ENCODE data around the gene XYLT1.

Gene XYLT1

DNA sequence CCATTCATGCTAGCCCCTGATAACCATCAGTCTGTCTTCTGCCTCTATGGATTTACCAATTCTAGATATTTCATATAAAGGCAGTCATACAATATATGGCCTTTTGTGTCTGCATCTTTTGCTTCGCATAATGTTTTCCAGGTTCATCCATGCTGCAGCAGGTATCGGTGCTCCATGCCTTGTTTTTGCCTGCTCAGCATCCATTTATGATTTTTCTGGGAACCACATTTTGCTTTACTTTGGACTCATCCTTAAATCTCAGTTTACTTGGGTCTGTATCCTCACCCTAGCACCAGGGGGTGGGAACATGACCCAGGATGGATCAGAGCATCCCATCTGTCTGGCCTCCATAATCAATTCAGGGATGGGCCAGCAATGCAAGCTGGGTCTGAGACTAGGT is 325.7 kb downstream of the XYLT1 start (continued):
- TF ChIP-seq, protein P1, sequence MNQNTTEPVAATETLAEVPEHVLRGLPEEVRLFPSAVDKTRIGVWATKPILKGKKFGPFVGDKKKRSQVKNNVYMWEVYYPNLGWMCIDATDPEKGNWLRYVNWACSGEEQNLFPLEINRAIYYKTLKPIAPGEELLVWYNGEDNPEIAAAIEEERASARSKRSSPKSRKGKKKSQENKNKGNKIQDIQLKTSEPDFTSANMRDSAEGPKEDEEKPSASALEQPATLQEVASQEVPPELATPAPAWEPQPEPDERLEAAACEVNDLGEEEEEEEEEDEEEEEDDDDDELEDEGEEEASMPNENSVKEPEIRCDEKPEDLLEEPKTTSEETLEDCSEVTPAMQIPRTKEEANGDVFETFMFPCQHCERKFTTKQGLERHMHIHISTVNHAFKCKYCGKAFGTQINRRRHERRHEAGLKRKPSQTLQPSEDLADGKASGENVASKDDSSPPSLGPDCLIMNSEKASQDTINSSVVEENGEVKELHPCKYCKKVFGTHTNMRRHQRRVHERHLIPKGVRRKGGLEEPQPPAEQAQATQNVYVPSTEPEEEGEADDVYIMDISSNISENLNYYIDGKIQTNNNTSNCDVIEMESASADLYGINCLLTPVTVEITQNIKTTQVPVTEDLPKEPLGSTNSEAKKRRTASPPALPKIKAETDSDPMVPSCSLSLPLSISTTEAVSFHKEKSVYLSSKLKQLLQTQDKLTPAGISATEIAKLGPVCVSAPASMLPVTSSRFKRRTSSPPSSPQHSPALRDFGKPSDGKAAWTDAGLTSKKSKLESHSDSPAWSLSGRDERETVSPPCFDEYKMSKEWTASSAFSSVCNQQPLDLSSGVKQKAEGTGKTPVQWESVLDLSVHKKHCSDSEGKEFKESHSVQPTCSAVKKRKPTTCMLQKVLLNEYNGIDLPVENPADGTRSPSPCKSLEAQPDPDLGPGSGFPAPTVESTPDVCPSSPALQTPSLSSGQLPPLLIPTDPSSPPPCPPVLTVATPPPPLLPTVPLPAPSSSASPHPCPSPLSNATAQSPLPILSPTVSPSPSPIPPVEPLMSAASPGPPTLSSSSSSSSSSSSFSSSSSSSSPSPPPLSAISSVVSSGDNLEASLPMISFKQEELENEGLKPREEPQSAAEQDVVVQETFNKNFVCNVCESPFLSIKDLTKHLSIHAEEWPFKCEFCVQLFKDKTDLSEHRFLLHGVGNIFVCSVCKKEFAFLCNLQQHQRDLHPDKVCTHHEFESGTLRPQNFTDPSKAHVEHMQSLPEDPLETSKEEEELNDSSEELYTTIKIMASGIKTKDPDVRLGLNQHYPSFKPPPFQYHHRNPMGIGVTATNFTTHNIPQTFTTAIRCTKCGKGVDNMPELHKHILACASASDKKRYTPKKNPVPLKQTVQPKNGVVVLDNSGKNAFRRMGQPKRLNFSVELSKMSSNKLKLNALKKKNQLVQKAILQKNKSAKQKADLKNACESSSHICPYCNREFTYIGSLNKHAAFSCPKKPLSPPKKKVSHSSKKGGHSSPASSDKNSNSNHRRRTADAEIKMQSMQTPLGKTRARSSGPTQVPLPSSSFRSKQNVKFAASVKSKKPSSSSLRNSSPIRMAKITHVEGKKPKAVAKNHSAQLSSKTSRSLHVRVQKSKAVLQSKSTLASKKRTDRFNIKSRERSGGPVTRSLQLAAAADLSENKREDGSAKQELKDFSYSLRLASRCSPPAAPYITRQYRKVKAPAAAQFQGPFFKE (tag by site-specific recombination; IDR thresholded peaks at IDR 0.05; ENCODE audit: borderline replicate concordance) = no peak

DNA sequence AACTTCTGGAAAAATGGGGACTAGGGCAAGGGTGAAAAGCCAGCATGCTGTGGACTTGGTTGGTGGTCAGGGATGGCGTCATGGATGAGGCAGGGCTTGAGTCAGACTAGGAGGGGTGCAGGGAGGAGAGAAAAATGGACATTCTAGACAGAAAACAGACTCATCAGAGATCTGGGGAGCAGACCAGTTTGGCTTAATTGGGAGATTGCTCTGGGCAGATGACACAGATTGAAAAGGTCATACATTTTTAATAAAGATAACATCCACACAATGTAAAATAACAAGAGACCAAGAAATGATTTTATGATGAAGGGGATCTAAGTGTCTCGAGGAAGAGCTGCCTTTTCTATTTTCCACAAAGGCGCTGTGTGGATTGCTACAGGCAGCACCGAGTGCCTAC is 326.3 kb downstream of the XYLT1 start:
- Histone ChIP-seq H3K9me3 (ENCODE audit: control insufficient read depth, insufficient read depth, low read depth, low read length) (no peaks in the 10 kb centered on the region), H3K36me3 (ENCODE audit: control insufficient read depth in 2 of 2, insufficient read depth in 1 of 2, low read length in 2 of 2) (no peaks in the 10 kb centered on the region), H3K27ac (ENCODE audit: extremely low read depth, low read depth, low read length) (no peak overlapping the region), H3K4me3 (ENCODE audit: low read depth, low read length) (no peak overlapping the region), H3K4me1 (ENCODE audit: control insufficient read depth, insufficient read depth, low read length) (no peaks in the 10 kb centered on the region)
- TF ChIP-seq KLF1 (tag by site-specific recombination; IDR thresholded peaks at IDR 0.05) = no peak
- no peak for TF ChIP-seq ZNF350 (tag by site-specific recombination; IDR thresholded peaks at IDR 0.05)
- TF ChIP-seq BCL11B (tag by site-specific recombination; IDR thresholded peaks at IDR 0.05; ENCODE audit: low read depth) = no peak
- TF ChIP-seq, protein P2, sequence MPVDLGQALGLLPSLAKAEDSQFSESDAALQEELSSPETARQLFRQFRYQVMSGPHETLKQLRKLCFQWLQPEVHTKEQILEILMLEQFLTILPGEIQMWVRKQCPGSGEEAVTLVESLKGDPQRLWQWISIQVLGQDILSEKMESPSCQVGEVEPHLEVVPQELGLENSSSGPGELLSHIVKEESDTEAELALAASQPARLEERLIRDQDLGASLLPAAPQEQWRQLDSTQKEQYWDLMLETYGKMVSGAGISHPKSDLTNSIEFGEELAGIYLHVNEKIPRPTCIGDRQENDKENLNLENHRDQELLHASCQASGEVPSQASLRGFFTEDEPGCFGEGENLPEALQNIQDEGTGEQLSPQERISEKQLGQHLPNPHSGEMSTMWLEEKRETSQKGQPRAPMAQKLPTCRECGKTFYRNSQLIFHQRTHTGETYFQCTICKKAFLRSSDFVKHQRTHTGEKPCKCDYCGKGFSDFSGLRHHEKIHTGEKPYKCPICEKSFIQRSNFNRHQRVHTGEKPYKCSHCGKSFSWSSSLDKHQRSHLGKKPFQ (tag by site-specific recombination; IDR thresholded peaks at IDR 0.05) = no peak
- no peak for TF ChIP-seq HOXC10 (CRISPR knock-in tag; IDR thresholded peaks at IDR 0.05)
- no peak for TF ChIP-seq ZNF596 (tag by site-specific recombination; IDR thresholded peaks at IDR 0.05)
- TF ChIP-seq ZNF76 (tag by site-specific recombination; IDR thresholded peaks at IDR 0.05; ENCODE audit: borderline replicate concordance, low read depth) = no peak
- TF ChIP-seq GLIS2 (tag by site-specific recombination; IDR thresholded peaks at IDR 0.05) = no peak
- no peak for TF ChIP-seq ZNF214 (tag by site-specific recombination; IDR thresholded peaks at IDR 0.05; ENCODE audit: borderline replicate concordance)
- ChIA-PET CTCF (no interaction called here), POLR2A (no interaction called here)

DNA sequence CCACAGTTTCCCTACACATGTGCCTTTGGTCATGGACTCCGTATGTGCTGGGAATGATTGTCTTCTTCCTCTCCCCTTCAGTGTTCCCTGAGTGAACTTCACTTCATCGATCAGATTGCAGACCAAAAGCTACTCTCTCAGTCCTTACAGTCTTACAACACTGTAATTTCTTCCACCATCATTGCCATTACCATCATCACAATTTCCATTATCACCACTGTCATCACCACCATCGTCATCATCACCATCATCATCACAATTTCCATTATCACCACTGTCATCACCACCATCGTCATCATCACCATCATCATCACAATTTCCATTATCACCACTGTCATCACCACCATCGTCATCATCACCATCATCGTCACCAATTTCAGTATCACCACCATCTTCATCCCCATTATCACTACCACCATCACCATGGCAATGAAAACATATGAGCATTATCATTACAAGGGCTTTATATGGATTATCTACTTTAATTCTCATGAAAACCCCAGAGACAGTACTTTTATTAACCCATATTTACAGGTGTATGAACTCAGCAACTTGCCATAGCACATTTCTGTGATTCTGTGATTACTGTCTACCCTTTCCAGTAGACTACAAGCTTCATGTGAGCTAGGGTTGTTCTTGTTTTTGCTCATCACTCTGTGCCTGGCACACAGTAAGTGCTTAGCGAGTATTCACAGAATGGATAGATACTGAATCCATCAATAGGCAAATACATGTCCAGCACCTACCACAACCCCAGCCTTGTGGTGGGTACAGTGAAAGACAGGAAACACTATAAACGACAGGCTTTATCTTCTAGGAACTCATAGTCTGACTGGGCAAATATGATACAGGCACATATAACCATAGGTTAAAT is 327.0 kb downstream of the XYLT1 start:
- TF ChIP-seq, protein P3, sequence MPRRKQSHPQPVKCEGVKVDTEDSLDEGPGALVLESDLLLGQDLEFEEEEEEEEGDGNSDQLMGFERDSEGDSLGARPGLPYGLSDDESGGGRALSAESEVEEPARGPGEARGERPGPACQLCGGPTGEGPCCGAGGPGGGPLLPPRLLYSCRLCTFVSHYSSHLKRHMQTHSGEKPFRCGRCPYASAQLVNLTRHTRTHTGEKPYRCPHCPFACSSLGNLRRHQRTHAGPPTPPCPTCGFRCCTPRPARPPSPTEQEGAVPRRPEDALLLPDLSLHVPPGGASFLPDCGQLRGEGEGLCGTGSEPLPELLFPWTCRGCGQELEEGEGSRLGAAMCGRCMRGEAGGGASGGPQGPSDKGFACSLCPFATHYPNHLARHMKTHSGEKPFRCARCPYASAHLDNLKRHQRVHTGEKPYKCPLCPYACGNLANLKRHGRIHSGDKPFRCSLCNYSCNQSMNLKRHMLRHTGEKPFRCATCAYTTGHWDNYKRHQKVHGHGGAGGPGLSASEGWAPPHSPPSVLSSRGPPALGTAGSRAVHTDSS (tag by site-specific recombination; IDR thresholded peaks at IDR 0.05) = peak; percentile 14; the same call in 1 of the 2 replicates
- TF ChIP-seq YY2 (tag by site-specific recombination; IDR thresholded peaks at IDR 0.05) = no peak
- H3K4me1 ChIP-seq (ENCODE audit: control insufficient read depth, insufficient read depth, low read length) = no peaks in the 10 kb centered on the region
- H3K4me3 ChIP-seq (ENCODE audit: low read depth, low read length) = no peak overlapping the region
- POLR2A ChIA-PET = no interaction called here
- no peak overlapping the region for H3K27ac ChIP-seq (ENCODE audit: extremely low read depth, low read depth, low read length)
- no peaks in the 10 kb centered on the region for H3K36me3 ChIP-seq (ENCODE audit: control insufficient read depth in 2 of 2, insufficient read depth in 1 of 2, low read length in 2 of 2)
- H3K9me3 ChIP-seq (ENCODE audit: control insufficient read depth, insufficient read depth, low read depth, low read length) = no peaks in the 10 kb centered on the region
- CTCF ChIA-PET = no interaction called here

Data from HEK293 (cell line).